K562 (cell line): Measurements from ENCODE around the gene TMEM191C. TPM values are rescaled to one million over a fixed set of nuclear protein-coding genes. Genes with fewer than 3 reads are reported as not detected.

Experiments used
- ERF ChIP-seq: fragments of 450-650 bp; formaldehyde crosslinking; IDR thresholded peaks from 2 replicates; pipeline ENCODE4 v1.4.0; 2020; ENCODE audit warnings: mild to moderate bottlenecking, mixed read lengths
- EZH2 ChIP-seq: IDR thresholded peaks from 2 replicates; pipeline ENCODE4 v1.6.1; 2012; ENCODE audit warnings: low read depth, mild to moderate bottlenecking, inconsistent platforms, low read length, borderline replicate concordance
- HNRNPH1 ChIP-seq: fragments of 200-400 bp; formaldehyde crosslinking; optimal IDR thresholded peaks from 2 replicates; pipeline ENCODE3; 2017; ENCODE audit warnings: low read depth, mild to moderate bottlenecking, low read length, moderate library complexity
- RBBP5 ChIP-seq: fragments of 200-600 bp; sonication (generic); IDR thresholded peaks from 2 replicates; pipeline ENCODE4 v1.6.1; 2012; ENCODE audit warnings: borderline replicate concordance, mild to moderate bottlenecking, low read length, control low read depth, inconsistent platforms; ENCODE audit not compliant: insufficient read depth, poor library complexity, severe bottlenecking
- ZBTB1 ChIP-seq: sonication (generic); formaldehyde crosslinking; IDR thresholded peaks from 2 replicates; pipeline ENCODE4 v1.8.1; 2023; ENCODE audit warnings: missing genetic modification reagents, low read depth, mild to moderate bottlenecking, borderline replicate concordance
- ZBTB33 ChIP-seq: sonication (generic); formaldehyde crosslinking; IDR thresholded peaks from 2 replicates; pipeline ENCODE4 v1.8.1; 2023; ENCODE audit warnings: mild to moderate bottlenecking, missing genetic modification reagents
- ZKSCAN3 ChIP-seq: fragments of 250-450 bp; sonication (Bioruptor Pico); IDR thresholded peaks from 2 replicates; pipeline ENCODE4 v1.4.0; 2020
- ZNF609 ChIP-seq: sonication (generic); formaldehyde crosslinking; IDR thresholded peaks from 2 replicates; pipeline ENCODE4 v1.8.1; 2023; ENCODE audit warnings: missing genetic modification reagents, mild to moderate bottlenecking, borderline replicate concordance
- polyA plus RNA-seq, 8 experiments: library from polyadenylated mRNA; depleted of rRNA in 4 of 8; stranded (reverse) in 5 of 8; unstranded in 3 of 8; fragments of >200 nt; fragmentation: Nextera tagmentation in 2 of 8; fragmentation: Illumina TruSeq in 1 of 8; extraction: Ambion mirVana in 2 of 8; extraction: Trizol in 1 of 8; gene quantifications; 2 replicates each; pipeline versions ENCODE4 v1.2.1 to v1.2.3, GENCODE V29; 2011 to 2014; ENCODE audit warnings: inconsistent platforms in 1 of 8, missing spikeins in 1 of 8
- total RNA-seq, 7 experiments: library from RNA; depleted of rRNA in 6 of 7; stranded (reverse); fragments of >200 nt in 6 of 7; fragmentation: Illumina TruSeq in 2 of 7; extraction: Trizol in 2 of 7; gene quantifications; 2 replicates each; pipeline versions ENCODE4 v1.2.1 to v1.2.3, GENCODE V29; 2011 to 2021; ENCODE audit warnings: low replicate concordance in 1 of 7
- TF ChIP-seq, protein P1 (sequence below): sonication (generic); formaldehyde crosslinking; IDR thresholded peaks from 2 replicates; pipeline ENCODE4 v1.8.0; 2022; ENCODE audit warnings: mild to moderate bottlenecking, missing genetic modification reagents
- TF ChIP-seq, protein P2 (sequence below): sonication (generic); formaldehyde crosslinking; IDR thresholded peaks from 2 replicates; pipeline ENCODE4 v1.8.1; 2023; ENCODE audit warnings: mild to moderate bottlenecking, missing genetic modification reagents

TMEM191C gene
- total and polyA plus RNA-seq, 9 of the 15 experiments (the other 6 are each of a cell fraction or from before 2014, with no cell fraction given): 0.15 to 7.1 (median 1.1) TPM

DNA sequence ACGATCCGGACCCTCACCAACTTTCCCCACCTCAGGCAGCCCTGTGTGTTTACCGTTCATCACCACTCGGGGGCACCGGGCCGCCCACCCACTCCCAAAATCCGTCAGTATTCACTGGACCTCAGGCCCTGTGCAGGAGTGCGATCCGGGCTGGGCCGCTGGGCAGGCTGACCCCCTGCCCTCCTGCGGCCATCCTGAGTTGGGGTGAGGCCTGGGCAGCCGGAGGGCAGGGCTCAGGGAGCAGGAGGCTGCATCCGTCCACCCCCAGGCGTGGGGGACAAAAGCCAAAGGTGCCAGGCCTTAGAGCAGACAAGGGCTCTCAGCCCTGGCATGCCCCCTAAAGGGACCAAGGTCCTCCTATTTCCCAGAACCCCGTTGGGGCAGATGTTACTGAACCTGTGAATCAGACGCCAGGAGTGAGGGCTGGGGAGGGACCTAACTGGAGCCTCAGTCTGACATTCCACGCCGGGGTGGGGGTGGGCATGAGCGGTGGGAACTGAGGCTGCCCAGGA is 16.8 kb upstream of the TMEM191C start (continued):
- TF ChIP-seq ZNF609: no peak
- TF ChIP-seq, protein P1, sequence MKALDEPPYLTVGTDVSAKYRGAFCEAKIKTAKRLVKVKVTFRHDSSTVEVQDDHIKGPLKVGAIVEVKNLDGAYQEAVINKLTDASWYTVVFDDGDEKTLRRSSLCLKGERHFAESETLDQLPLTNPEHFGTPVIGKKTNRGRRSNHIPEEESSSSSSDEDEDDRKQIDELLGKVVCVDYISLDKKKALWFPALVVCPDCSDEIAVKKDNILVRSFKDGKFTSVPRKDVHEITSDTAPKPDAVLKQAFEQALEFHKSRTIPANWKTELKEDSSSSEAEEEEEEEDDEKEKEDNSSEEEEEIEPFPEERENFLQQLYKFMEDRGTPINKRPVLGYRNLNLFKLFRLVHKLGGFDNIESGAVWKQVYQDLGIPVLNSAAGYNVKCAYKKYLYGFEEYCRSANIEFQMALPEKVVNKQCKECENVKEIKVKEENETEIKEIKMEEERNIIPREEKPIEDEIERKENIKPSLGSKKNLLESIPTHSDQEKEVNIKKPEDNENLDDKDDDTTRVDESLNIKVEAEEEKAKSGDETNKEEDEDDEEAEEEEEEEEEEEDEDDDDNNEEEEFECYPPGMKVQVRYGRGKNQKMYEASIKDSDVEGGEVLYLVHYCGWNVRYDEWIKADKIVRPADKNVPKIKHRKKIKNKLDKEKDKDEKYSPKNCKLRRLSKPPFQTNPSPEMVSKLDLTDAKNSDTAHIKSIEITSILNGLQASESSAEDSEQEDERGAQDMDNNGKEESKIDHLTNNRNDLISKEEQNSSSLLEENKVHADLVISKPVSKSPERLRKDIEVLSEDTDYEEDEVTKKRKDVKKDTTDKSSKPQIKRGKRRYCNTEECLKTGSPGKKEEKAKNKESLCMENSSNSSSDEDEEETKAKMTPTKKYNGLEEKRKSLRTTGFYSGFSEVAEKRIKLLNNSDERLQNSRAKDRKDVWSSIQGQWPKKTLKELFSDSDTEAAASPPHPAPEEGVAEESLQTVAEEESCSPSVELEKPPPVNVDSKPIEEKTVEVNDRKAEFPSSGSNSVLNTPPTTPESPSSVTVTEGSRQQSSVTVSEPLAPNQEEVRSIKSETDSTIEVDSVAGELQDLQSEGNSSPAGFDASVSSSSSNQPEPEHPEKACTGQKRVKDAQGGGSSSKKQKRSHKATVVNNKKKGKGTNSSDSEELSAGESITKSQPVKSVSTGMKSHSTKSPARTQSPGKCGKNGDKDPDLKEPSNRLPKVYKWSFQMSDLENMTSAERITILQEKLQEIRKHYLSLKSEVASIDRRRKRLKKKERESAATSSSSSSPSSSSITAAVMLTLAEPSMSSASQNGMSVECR: peak; percentile 54; the same call in 1 of the 2 replicates
- TF ChIP-seq RBBP5: no peak
- TF ChIP-seq ERF (CRISPR knock-in tag): no peak
- TF ChIP-seq EZH2: no peak
- no peak for TF ChIP-seq ZBTB33 (CRISPR knock-in tag)
- TF ChIP-seq, protein P2, sequence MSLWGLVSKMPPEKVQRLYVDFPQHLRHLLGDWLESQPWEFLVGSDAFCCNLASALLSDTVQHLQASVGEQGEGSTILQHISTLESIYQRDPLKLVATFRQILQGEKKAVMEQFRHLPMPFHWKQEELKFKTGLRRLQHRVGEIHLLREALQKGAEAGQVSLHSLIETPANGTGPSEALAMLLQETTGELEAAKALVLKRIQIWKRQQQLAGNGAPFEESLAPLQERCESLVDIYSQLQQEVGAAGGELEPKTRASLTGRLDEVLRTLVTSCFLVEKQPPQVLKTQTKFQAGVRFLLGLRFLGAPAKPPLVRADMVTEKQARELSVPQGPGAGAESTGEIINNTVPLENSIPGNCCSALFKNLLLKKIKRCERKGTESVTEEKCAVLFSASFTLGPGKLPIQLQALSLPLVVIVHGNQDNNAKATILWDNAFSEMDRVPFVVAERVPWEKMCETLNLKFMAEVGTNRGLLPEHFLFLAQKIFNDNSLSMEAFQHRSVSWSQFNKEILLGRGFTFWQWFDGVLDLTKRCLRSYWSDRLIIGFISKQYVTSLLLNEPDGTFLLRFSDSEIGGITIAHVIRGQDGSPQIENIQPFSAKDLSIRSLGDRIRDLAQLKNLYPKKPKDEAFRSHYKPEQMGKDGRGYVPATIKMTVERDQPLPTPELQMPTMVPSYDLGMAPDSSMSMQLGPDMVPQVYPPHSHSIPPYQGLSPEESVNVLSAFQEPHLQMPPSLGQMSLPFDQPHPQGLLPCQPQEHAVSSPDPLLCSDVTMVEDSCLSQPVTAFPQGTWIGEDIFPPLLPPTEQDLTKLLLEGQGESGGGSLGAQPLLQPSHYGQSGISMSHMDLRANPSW (CRISPR knock-in tag): no peak; the same call in 1 of the 2 replicates
- TF ChIP-seq ZBTB1: no peak
- TF ChIP-seq HNRNPH1: no peak
- TF ChIP-seq ZKSCAN3 (CRISPR knock-in tag): no peak
